ENCODE measurements around the gene C16orf96. TPM values are rescaled to one million over a fixed set of nuclear protein-coding genes. Genes with fewer than 3 reads are reported as not detected.

C16orf96 gene
- total RNA-seq, 1 experiment from 2014 or later, result 0.15 TPM

DNA sequence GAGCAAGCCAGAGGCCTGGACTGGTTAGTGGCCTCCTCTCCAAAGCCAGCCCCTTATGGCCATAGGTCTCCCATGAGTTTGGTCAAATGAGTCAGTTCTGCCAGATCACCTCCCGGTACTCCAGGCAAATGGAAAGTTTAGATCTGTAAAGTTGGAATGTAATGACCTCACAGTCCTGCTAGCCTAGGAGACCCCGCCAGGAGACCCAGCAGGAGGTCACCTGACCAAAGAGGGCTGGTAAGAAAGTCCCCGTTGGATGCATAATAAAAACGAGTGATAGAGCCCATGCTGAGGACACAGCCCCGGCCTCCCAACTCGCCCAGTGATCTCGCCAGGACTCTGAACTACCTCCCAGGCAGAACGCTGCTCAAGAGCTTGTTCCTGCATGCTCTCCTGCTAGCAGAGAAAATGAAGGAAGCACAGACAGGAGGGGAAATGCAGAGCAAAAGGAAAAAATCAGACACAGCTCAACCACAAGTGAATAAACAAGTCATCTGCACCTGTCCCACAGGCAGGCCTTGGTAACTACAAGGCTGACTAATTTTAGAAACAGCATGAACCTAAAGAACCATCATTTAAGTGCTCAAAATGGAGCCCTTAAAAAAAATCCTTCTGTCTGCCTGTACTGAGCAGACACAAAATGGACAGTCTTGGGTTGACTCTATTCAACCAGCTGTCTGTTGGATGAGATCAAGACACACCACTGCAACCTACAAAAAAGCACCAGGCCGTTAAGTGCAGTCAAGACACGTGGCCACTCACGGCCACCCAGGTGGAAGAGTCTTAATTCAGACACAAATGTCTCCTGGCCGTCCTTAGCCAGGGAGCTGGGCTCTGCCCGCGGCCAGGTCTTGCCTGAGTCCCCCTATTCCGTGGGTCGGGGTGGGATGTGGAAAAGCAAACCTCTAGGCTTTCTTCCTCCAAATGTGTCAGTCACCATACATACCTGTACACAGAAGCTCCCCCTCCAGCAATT, 26.8 kb upstream of the C16orf96 start:
- Histone ChIP-seq H3K27me3 (ENCODE audit: insufficient read depth, low read depth) (no peaks in the 10 kb centered on the region), H3K27ac (no peak overlapping the region), H3K4me1 (replicated peaks; ENCODE audit: insufficient read depth) (no peaks in the 10 kb centered on the region), H3K4me2 (no peak overlapping the region), H4K20me1 (ENCODE audit: insufficient read depth) (no peaks in the 10 kb centered on the region), H3K36me3 (ENCODE audit: low read depth) (no peaks in the 10 kb centered on the region), H3K9me2 (ENCODE audit: insufficient read depth) (no peaks in the 10 kb centered on the region), H3K9me3 (ENCODE audit: insufficient read depth, low read depth) (no peaks in the 10 kb centered on the region), H3F3A (ENCODE audit: insufficient read depth, low read depth) (no peaks in the 10 kb centered on the region), H3K79me2 (ENCODE audit: low read depth) (no peaks in the 10 kb centered on the region), H2AFZ (no peak overlapping the region), H3K4me3 (no peak overlapping the region)
- ChIA-PET CTCF (no interaction called here), POLR2A (ENCODE audit: unreplicated experiment) (no interaction called here)
- no TSS peak for BruUV-seq (replicated peaks)
- intact Hi-C loops (cut with micrococcal nuclease; ENCODE audit: unreplicated experiment), result no loop called here
- TF ChIP-seq EZH2 (IDR thresholded peaks at IDR 0.05; ENCODE audit: low read depth), result no peak
- TF ChIP-seq, protein P1, sequence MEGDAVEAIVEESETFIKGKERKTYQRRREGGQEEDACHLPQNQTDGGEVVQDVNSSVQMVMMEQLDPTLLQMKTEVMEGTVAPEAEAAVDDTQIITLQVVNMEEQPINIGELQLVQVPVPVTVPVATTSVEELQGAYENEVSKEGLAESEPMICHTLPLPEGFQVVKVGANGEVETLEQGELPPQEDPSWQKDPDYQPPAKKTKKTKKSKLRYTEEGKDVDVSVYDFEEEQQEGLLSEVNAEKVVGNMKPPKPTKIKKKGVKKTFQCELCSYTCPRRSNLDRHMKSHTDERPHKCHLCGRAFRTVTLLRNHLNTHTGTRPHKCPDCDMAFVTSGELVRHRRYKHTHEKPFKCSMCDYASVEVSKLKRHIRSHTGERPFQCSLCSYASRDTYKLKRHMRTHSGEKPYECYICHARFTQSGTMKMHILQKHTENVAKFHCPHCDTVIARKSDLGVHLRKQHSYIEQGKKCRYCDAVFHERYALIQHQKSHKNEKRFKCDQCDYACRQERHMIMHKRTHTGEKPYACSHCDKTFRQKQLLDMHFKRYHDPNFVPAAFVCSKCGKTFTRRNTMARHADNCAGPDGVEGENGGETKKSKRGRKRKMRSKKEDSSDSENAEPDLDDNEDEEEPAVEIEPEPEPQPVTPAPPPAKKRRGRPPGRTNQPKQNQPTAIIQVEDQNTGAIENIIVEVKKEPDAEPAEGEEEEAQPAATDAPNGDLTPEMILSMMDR (conservative IDR thresholded peaks at IDR 0.05), result no peak
- DNase-seq, result no peak

DNA sequence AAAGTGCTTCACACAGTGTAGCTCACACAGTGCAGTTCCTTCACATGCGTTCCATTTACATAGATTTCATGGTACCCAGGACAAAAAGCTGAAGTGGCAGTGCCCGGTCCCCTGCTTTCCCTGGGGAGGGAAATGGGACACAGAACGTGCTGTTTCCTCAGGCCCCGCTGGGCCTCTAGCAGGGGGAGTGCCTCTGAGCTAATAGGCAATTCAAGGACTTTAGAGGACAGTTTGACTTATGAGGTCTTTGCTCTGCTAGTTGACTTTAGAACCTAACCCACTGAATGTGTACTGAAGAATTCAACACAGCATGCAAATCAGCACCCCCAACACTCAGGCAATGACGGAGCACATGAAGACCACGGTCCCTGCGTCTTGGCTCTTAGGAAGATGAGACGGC, 24.3 kb upstream of the C16orf96 start:
- DNase-seq, result no peak
- Histone ChIP-seq H3K4me3 (no peak overlapping the region), H3F3A (ENCODE audit: insufficient read depth, low read depth) (peaks cover under 1% of the 10 kb centered on the region; the same call in 1 of the 2 replicates), H3K27me3 (ENCODE audit: insufficient read depth, low read depth) (no peaks in the 10 kb centered on the region), H3K36me3 (ENCODE audit: low read depth) (no peaks in the 10 kb centered on the region), H3K9me3 (ENCODE audit: insufficient read depth, low read depth) (no peaks in the 10 kb centered on the region), H3K4me1 (replicated peaks; ENCODE audit: insufficient read depth) (no peaks in the 10 kb centered on the region), H3K9me2 (ENCODE audit: insufficient read depth) (no peaks in the 10 kb centered on the region), H3K79me2 (ENCODE audit: low read depth) (no peaks in the 10 kb centered on the region), H4K20me1 (ENCODE audit: insufficient read depth) (no peaks in the 10 kb centered on the region), H3K4me2 (no peak overlapping the region), H2AFZ (no peak overlapping the region), H3K27ac (no peak overlapping the region)
- no TSS peak for BruUV-seq (replicated peaks)
- intact Hi-C loops (cut with micrococcal nuclease; ENCODE audit: unreplicated experiment), result no loop called here
- CTCF ChIA-PET, result no interaction called here
- no peak for TF ChIP-seq EZH2 (IDR thresholded peaks at IDR 0.05; ENCODE audit: low read depth)
- TF ChIP-seq, protein P1 (conservative IDR thresholded peaks at IDR 0.05), result no peak
- POLR2A ChIA-PET (ENCODE audit: unreplicated experiment), result no interaction called here

DNA sequence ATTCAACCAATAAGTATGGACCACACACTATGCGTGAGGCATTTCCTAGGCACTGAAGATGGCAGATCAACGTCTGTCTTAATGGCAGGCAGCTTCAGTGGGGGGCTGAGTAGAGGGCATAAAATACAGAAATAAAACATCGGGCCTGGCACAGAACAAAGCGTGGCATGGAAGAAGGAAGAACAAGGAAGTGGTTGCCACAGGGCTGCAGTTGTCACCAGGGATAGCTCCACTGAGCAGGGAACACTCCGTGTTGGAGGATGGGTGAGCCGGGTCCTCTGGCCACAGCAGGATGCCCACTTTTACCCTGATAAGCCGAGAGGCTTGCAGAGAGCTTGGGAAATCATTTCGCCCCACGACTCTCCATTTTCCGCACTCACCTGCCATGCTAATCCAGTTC, 23.9 kb upstream of the C16orf96 start:
- no peak overlapping the region for H3K27ac ChIP-seq
- H4K20me1 ChIP-seq (ENCODE audit: insufficient read depth), result no peaks in the 10 kb centered on the region
- no peaks in the 10 kb centered on the region for H3K79me2 ChIP-seq (ENCODE audit: low read depth)
- intact Hi-C loops (cut with micrococcal nuclease; ENCODE audit: unreplicated experiment), result no loop called here
- ChIA-PET POLR2A (ENCODE audit: unreplicated experiment) (no interaction called here), CTCF (no interaction called here)
- no TSS peak for BruUV-seq (replicated peaks)
- no peaks in the 10 kb centered on the region for H3K36me3 ChIP-seq (ENCODE audit: low read depth)
- H3K27me3 ChIP-seq (ENCODE audit: insufficient read depth, low read depth), result no peaks in the 10 kb centered on the region
- no peaks in the 10 kb centered on the region for H3K4me1 ChIP-seq (replicated peaks; ENCODE audit: insufficient read depth)
- H3K9me3 ChIP-seq (ENCODE audit: insufficient read depth, low read depth), result no peaks in the 10 kb centered on the region
- H2AFZ ChIP-seq, result no peak overlapping the region
- no peaks in the 10 kb centered on the region for H3K9me2 ChIP-seq (ENCODE audit: insufficient read depth)
- no peak overlapping the region for H3K4me3 ChIP-seq
- peaks cover 5% of the 10 kb centered on the region; the same call in 1 of the 2 replicates for H3F3A ChIP-seq (ENCODE audit: insufficient read depth, low read depth)
- TF ChIP-seq EZH2 (IDR thresholded peaks at IDR 0.05; ENCODE audit: low read depth), result no peak
- TF ChIP-seq, protein P1 (conservative IDR thresholded peaks at IDR 0.05), result no peak
- no peak overlapping the region for H3K4me2 ChIP-seq
- DNase-seq, result no peak
